ENCODE data around the gene BAX.

BAX gene

GRCh38 chr19:48934837-48935236 lies 19.8 kb upstream of the BAX start:
- peaks cover 28% of the 10 kb centered on the region for H3K27me3 ChIP-seq (ENCODE audit: insufficient read depth, insufficient read length)
- no peaks in the 10 kb centered on the region for H3K9me3 ChIP-seq (ENCODE audit: insufficient read depth, low read length)
- peaks cover 4% of the 10 kb centered on the region for H3K4me1 ChIP-seq (ENCODE audit: insufficient read depth, insufficient read length)
- H3K4me3 ChIP-seq (ENCODE audit: insufficient read length, low read depth): no peak overlapping the region
- TF ChIP-seq SUZ12 (IDR thresholded peaks at IDR 0.05; ENCODE audit: extremely low read depth, insufficient read depth, insufficient read length): no peak
- no peak for TF ChIP-seq YY1 (IDR thresholded peaks at IDR 0.05; ENCODE audit: insufficient read depth, insufficient read length)
- TF ChIP-seq ZNF274 (IDR thresholded peaks at IDR 0.05; ENCODE audit: low read depth, low read length): no peak
- H3K9ac ChIP-seq (ENCODE audit: insufficient read length, low read depth): no peak overlapping the region
- H3K36me3 ChIP-seq (ENCODE audit: insufficient read depth, insufficient read length, low read length): no peaks in the 10 kb centered on the region
- no peak for DNase-seq (ENCODE audit: low read depth, low spot score)

- no peak for DNase-seq (ENCODE audit: low read depth, low spot score)
- no peak overlapping the region for H3K4me3 ChIP-seq (ENCODE audit: insufficient read length, low read depth)
- peaks cover 5% of the 10 kb centered on the region; the same call in 1 of the 2 replicates for H3K9me3 ChIP-seq (ENCODE audit: insufficient read depth, low read length)
- no peak overlapping the region for H3K9ac ChIP-seq (ENCODE audit: insufficient read length, low read depth)
- no peaks in the 10 kb centered on the region for H3K36me3 ChIP-seq (ENCODE audit: insufficient read depth, insufficient read length, low read length)
- H3K27me3 ChIP-seq (ENCODE audit: insufficient read depth, insufficient read length): peaks cover 28% of the 10 kb centered on the region
- peaks cover 4% of the 10 kb centered on the region for H3K4me1 ChIP-seq (ENCODE audit: insufficient read depth, insufficient read length)
- TF ChIP-seq SUZ12 (IDR thresholded peaks at IDR 0.05; ENCODE audit: extremely low read depth, insufficient read depth, insufficient read length): no peak
- TF ChIP-seq ZNF274 (IDR thresholded peaks at IDR 0.05; ENCODE audit: low read depth, low read length): no peak
- TF ChIP-seq YY1 (IDR thresholded peaks at IDR 0.05; ENCODE audit: insufficient read depth, insufficient read length): no peak
Observed at GRCh38 chr19:48935864-48936263, 18.8 kb upstream of the BAX start.

DNA sequence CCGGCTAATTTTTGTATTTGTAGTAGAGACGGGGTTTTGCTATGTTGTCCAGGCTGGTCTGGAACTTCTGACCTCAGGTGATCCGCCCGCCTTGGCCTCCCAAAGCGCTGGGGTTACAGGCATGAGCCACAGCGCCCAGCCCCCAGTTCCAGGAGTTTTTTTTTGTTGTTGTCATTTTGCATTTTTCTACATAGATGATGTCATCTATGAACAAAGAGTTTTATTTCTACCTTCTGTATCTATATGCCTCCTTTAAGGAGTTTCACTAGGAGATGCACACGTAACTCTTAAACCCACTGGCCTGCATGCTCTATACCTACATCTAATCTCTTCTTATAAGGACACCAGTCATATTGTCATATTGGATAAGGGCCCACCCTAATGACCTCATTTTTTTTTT lies 16.4 kb upstream of the BAX start:
- DNase-seq (ENCODE audit: low read depth, low spot score): no peak
- Histone ChIP-seq H3K4me1 (ENCODE audit: insufficient read depth, insufficient read length) (peaks cover 4% of the 10 kb centered on the region), H3K27me3 (ENCODE audit: insufficient read depth, insufficient read length) (peaks cover 17% of the 10 kb centered on the region), H3K4me3 (ENCODE audit: insufficient read length, low read depth) (no peak overlapping the region), H3K9ac (ENCODE audit: insufficient read length, low read depth) (no peak overlapping the region), H3K9me3 (ENCODE audit: insufficient read depth, low read length) (peaks cover 11% of the 10 kb centered on the region; the same call in 1 of the 2 replicates), H3K36me3 (ENCODE audit: insufficient read depth, insufficient read length, low read length) (no peaks in the 10 kb centered on the region)
- TF ChIP-seq SUZ12 (IDR thresholded peaks at IDR 0.05; ENCODE audit: extremely low read depth, insufficient read depth, insufficient read length) (no peak), ZNF274 (IDR thresholded peaks at IDR 0.05; ENCODE audit: low read depth, low read length) (no peak), YY1 (IDR thresholded peaks at IDR 0.05; ENCODE audit: insufficient read depth, insufficient read length) (no peak)

DNA sequence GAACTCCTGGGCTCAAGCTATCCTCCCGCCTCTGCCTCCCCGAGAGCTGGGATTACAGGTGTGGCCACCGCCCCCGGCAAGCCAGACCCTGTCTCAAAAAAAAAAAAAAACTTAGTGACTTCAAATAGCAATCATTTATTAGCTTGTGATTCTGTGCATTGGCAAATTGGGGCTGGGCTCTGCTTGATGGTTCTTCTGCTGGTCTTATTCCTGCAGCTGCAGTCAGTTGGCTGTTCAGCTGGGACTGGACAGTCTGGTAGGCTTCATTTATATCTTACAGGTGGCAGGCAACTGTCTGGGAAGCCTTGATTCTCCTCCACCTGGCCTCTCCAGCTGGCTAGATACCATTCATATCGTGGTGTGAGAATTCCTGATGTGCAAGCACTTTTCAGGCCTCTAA lies 13.8 kb upstream of the BAX start:
- TF ChIP-seq YY1 (IDR thresholded peaks at IDR 0.05; ENCODE audit: insufficient read depth, insufficient read length) (no peak), ZNF274 (IDR thresholded peaks at IDR 0.05; ENCODE audit: low read depth, low read length) (no peak), SUZ12 (IDR thresholded peaks at IDR 0.05; ENCODE audit: extremely low read depth, insufficient read depth, insufficient read length) (no peak)
- no peaks in the 10 kb centered on the region for H3K36me3 ChIP-seq (ENCODE audit: insufficient read depth, insufficient read length, low read length)
- no peak for DNase-seq (ENCODE audit: low read depth, low spot score)
- H3K9ac ChIP-seq (ENCODE audit: insufficient read length, low read depth): no peak overlapping the region
- no peak overlapping the region for H3K4me3 ChIP-seq (ENCODE audit: insufficient read length, low read depth)
- H3K27me3 ChIP-seq (ENCODE audit: insufficient read depth, insufficient read length): no peaks in the 10 kb centered on the region
- H3K4me1 ChIP-seq (ENCODE audit: insufficient read depth, insufficient read length): no peaks in the 10 kb centered on the region
- H3K9me3 ChIP-seq (ENCODE audit: insufficient read depth, low read length): peaks cover 11% of the 10 kb centered on the region; the same call in 1 of the 2 replicates

DNA sequence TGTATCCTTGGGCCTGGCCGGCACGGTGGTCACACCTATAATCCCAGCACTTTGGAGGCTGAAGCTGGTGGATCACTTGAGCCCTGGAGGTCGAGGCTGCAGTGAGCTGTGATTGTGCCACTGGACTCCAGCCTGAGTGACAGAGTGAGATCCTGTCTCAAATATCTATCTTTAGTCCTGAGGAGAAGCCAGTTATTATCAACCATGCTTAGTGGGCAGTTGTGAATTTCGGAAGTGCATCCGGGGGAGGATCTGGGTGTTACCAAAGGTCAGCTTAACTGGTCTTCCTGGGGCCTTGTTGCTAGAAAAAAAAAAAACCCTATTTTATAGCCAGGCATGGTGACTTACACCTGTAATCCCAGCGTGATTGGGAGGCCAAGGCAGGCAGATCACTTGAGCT lies 11.6 kb upstream of the BAX start:
- H3K9me3 ChIP-seq (ENCODE audit: insufficient read depth, low read length): peaks cover 23% of the 10 kb centered on the region; the same call in 1 of the 2 replicates
- DNase-seq (ENCODE audit: low read depth, low spot score): no peak
- H3K4me3 ChIP-seq (ENCODE audit: insufficient read length, low read depth): no peak overlapping the region
- no peaks in the 10 kb centered on the region for H3K4me1 ChIP-seq (ENCODE audit: insufficient read depth, insufficient read length)
- H3K9ac ChIP-seq (ENCODE audit: insufficient read length, low read depth): no peak overlapping the region
- no peaks in the 10 kb centered on the region for H3K27me3 ChIP-seq (ENCODE audit: insufficient read depth, insufficient read length)
- TF ChIP-seq ZNF274 (IDR thresholded peaks at IDR 0.05; ENCODE audit: low read depth, low read length): no peak
- H3K36me3 ChIP-seq (ENCODE audit: insufficient read depth, insufficient read length, low read length): no peaks in the 10 kb centered on the region

DNA sequence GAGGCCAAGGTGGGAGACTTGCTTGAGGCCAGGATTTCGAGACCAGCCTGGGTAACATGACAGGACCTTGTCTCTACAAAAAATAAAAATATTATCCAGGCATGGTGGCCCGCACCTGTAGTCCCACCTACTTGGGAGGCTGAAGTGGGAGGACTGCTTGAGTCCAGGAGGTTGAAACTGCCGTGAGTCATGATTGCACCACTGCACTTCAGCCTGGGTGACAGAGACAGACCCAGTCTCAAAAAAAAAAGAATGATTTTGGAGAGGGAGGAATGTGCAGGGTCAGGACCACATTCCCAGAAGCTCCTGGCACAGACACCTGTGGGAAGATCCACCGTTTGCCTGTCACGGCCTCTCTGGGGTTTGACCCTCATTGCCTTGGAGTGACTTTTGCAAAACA lies 9.3 kb upstream of the BAX start:
- Histone ChIP-seq H3K4me1 (ENCODE audit: insufficient read depth, insufficient read length) (no peaks in the 10 kb centered on the region), H3K9me3 (ENCODE audit: insufficient read depth, low read length) (peaks cover 23% of the 10 kb centered on the region; the same call in 1 of the 2 replicates), H3K9ac (ENCODE audit: insufficient read length, low read depth) (no peak overlapping the region), H3K27me3 (ENCODE audit: insufficient read depth, insufficient read length) (no peaks in the 10 kb centered on the region), H3K4me3 (ENCODE audit: insufficient read length, low read depth) (no peak overlapping the region), H3K36me3 (ENCODE audit: insufficient read depth, insufficient read length, low read length) (no peaks in the 10 kb centered on the region)
- TF ChIP-seq YY1 (IDR thresholded peaks at IDR 0.05; ENCODE audit: insufficient read depth, insufficient read length) (no peak), ZNF274 (IDR thresholded peaks at IDR 0.05; ENCODE audit: low read depth, low read length) (no peak), SUZ12 (IDR thresholded peaks at IDR 0.05; ENCODE audit: extremely low read depth, insufficient read depth, insufficient read length) (no peak)
- no peak for DNase-seq (ENCODE audit: low read depth, low spot score)

DNA sequence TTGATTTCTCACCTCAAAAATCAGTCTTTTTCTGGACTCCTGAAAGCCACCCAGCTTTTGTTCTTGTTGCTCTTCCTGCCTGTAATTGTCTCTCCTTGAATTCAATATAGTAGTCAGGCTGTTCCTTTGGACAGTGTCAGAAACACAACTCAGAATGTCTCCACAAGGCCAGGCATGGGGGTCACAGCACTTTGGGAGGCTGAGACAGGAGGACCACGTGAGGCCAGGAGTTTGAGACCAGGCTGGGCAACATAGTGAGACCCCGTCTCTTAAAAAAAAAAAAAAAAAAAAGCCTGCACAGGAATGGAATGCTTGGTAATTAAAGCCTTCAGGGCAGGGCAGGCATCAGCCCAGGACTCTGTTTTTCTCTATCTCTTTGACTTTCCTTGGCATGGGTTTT lies 8.9 kb upstream of the BAX start:
- Histone ChIP-seq H3K9ac (ENCODE audit: insufficient read length, low read depth) (no peak overlapping the region), H3K9me3 (ENCODE audit: insufficient read depth, low read length) (peaks cover 19% of the 10 kb centered on the region; the same call in 1 of the 2 replicates), H3K36me3 (ENCODE audit: insufficient read depth, insufficient read length, low read length) (no peaks in the 10 kb centered on the region), H3K4me3 (ENCODE audit: insufficient read length, low read depth) (no peak overlapping the region), H3K4me1 (ENCODE audit: insufficient read depth, insufficient read length) (no peaks in the 10 kb centered on the region), H3K27me3 (ENCODE audit: insufficient read depth, insufficient read length) (no peaks in the 10 kb centered on the region)
- TF ChIP-seq YY1 (IDR thresholded peaks at IDR 0.05; ENCODE audit: insufficient read depth, insufficient read length) (no peak), SUZ12 (IDR thresholded peaks at IDR 0.05; ENCODE audit: extremely low read depth, insufficient read depth, insufficient read length) (no peak), ZNF274 (IDR thresholded peaks at IDR 0.05; ENCODE audit: low read depth, low read length) (no peak)
- DNase-seq (ENCODE audit: low read depth, low spot score): no peak
